NOMO-1 treated with dmso at 0.1 percent for 144 hours (cell line): ENCODE results near the gene CCR3.

Experiments
- DNase-seq: peaks from one replicate; lab custom pipeline; 2025; ENCODE audit not compliant: unreplicated experiment; lab: John Stamatoyannopoulos, UW

CCR3 gene

DNA sequence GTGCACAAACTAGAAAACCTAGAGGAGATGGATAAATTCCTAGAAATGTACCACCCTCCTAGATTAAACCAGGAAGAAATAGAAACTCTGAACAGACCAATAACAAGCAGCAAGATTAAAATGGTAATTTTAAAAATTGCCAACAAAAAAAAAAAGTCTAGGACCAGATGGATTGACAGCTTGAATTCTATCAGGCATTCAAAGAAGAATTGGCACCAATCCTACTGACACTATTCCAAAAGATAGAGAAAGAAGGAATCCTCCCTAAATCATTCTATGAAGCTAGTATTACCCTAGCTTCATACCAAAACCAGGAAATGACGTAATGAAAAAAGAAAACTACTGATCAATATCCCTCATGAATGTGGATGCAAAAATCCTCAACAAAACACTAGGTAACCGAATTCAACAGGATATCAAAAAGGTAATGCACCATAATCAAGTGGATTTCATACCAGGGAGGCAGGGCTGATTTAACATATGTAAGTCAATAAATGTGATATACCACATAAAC is 24.0 kb upstream of the CCR3 start:
- DNase-seq: no peak

GRCh38 chr3:46221391-46221790 is 20.9 kb upstream of the CCR3 start:
- DNase-seq: peak; percentile 64

- no peak for DNase-seq
These were observed 20.3 kb upstream of the CCR3 start for GRCh38 chr3:46221938-46222337.

- DNase-seq: peak; percentile 82
These were observed 19.7 kb upstream of the CCR3 start for GRCh38 chr3:46222435-46223161.

- DNase-seq: peak; percentile 90
These were observed 13.7 kb upstream of the CCR3 start for GRCh38 chr3:46228260-46229242.

- DNase-seq: no peak
These were observed 10.9 kb upstream of the CCR3 start for GRCh38 chr3:46231323-46231722.

- no peak for DNase-seq
These were observed 9.1 kb upstream of the CCR3 start for GRCh38 chr3:46233194-46233593.

DNA sequence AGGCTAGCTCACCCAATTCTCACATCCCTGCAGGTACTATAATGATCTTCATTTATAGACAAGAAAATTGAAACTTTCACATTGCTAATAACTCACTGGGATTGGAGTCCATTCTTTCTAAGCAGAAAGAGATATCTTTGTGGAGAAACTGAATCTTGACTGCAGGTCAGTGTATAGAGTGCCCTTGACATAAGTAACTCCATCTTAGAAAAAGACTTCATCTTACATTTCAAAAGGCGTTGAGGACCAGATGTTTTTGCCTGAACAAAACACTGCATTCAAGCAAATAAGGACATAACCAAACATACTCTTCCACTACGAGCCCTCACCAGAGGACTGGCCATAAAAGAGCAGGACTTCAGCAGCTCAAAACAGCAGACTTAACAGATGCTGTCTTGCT is 6.8 kb upstream of the CCR3 start:
- no peak for DNase-seq

DNA sequence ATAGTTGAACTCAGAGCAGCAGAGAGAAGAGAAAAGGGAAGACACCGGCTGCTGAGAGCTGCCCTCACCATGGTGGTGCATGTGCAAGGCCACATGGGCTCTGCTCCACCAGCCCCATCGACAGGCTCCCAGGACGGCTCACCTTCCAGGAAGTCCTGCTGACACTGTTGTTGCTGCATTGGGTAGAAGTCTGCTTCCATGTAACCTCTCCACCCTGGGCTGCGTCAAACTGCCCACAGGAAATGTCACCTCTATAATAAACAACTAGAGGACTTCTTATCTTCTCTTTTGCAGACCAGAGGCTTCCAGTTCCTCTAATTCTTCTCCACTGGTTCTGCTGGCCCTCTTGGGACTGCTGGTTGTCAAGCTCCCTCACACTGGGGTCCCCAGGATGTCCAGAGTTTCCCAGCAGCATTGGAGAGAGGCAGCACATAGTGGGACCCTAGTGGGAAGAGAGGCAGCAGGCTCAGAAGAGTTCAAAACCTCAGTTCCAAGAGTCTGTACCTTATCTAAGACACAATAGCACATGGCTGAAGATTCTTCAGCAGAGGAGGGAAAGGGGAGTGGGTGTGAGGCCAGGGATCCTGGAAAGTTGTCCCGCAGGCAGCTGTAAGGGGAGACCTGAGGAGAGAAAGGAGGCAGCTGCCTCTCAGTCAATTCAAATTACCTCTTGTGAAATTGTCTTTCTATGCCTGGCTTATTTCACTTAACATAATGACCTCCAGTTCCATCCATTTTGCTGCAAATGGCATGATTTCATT is 5.8 kb upstream of the CCR3 start:
- no peak for DNase-seq

- DNase-seq: no peak
These were observed 3.9 kb upstream of the CCR3 start for GRCh38 chr3:46238386-46238785.

DNA sequence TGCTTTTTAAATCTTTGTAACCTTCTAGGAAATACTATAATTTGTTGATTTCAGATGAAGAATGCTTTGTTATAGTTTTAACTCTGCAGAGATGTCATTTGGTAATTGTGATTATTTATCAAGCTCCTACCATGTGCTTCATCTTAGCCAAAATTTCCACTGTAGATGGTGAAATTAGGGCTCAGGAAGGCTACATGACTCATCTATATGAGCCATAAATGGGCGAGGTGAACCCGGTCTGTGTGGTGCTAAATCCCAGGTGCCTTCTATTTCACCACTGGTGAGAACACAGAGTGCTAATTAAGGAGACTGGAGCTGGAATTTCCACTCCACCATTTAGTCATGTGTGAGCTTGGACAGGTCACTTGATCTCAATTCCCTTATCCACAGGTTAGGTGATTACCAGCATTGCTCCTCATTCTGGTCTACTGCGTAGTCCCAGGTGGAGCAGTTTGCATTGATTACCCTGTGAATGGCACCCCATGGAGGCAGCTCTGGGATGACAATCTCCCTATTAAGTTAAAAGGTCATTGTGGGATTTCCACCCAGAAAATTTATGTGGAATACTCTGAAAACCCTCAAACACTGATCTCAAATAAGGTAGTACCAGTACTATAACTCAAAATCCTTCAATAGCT is 2.8 kb upstream of the CCR3 start:
- DNase-seq: no peak

DNA sequence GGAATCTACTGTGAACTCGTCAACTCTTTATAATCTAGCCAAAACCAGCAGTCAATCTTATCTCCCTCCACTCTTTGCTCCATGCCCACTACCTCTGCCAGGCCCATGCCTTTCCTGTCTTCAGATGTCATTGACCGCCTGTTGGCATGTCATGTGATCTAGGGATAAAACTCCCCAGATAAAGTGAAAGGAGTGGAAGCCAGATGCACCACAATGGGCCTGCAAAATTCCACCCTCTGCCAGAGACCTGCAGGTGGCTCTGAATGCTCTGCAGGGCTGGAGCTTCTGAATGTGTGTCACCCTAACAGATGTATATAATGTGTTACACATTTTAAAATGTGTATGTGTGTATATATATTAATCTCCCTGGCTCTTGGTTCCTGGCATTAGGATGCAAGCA is 2.3 kb upstream of the CCR3 start:
- no peak for DNase-seq

GRCh38 chr3:46243560-46243959 is 1.3 kb downstream of the CCR3 start:
- DNase-seq: no peak

DNA sequence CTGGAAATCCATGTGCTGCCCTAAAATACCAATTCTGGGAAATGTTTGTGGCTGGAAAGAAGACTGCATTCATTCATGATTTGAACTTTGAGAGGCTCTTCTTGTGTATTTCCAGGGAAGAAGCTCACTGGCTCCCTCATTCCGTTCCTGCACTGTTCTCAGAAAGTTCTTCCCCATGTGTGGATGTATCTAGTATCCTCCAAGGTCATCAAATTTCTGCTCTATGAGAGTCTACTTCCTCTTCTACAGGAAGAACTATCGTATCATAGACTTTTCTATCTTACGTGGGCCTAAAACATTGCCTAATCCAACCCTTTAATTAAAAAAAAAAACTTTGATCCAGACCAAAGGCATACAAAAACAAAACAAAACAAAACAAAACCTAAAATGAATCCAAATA is 2.9 kb downstream of the CCR3 start:
- no peak for DNase-seq

GRCh38 chr3:46252980-46253379 is 10.7 kb downstream of the CCR3 start:
- DNase-seq: no peak

- DNase-seq: no peak
These were observed 16.3 kb downstream of the CCR3 start for GRCh38 chr3:46258525-46258924.

- no peak for DNase-seq
These were observed 19.8 kb downstream of the CCR3 start for GRCh38 chr3:46261926-46262594.

GRCh38 chr3:46264002-46264401 is 21.7 kb downstream of the CCR3 start:
- DNase-seq: no peak

- DNase-seq: no peak
These were observed 24.3 kb downstream of the CCR3 start for GRCh38 chr3:46266598-46266997.

DNA sequence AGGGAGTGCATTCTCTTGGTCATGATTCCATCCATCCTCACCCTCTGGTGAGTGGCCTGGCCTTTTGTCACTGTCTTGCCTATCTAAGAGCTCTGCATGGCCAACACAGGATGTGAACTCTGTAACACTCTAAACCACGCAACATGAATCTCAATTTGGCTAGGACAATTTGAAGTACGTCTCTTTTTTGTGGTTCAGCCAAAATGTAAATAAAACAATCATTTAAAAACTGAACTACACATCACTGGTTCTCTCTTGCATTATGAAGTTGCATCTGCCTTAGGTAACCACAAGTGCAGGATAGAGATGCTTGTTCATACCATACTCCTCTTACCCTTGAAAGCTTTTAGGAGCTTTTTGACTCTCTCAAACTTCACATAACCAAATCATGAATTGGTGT is 27.3 kb downstream of the CCR3 start:
- DNase-seq: no peak
